H1 (cell line): ENCODE measurements around the gene RPS15. TPM values are rescaled to one million over a fixed set of nuclear protein-coding genes. Genes with fewer than 3 reads are reported as not detected.

ENCODE experiments used
- CTCF ChIA-PET: fragments of 300-600 bp; sonication (Branson Sonifier 250); formaldehyde crosslinking; loops from one replicate; lab custom pipeline; 2021; ENCODE audit not compliant: partially characterized antibody; lab: Charles Lee
- POLR2A ChIA-PET: fragments of 300-600 bp; sonication (Branson Sonifier 250); formaldehyde crosslinking; loops from one replicate; lab custom pipeline; 2021; ENCODE audit warnings: inconsistent platforms; ENCODE audit not compliant: partially characterized antibody; lab: Charles Lee
- DNase-seq, 2 experiments: peaks; one replicate each; pipeline versions ENCODE4 v3.0.0 to v3.0.0-alpha.2; 2010 to 2022; ENCODE audit warnings: low spot score in 2 of 2, low read depth in 1 of 2, mixed read lengths in 1 of 2
- FAIRE-seq: peaks from 2 replicates; lab custom pipeline; 2011; peaks lifted over from hg19 to GRCh38; lab: Jason Lieb, UNC
- H2AFZ ChIP-seq: 2 replicates; pipeline ENCODE4 v1.8.1; 2012; ENCODE audit warnings: low read length, inconsistent platforms
- H2AK5ac ChIP-seq: 2 replicates; pipeline ENCODE4 v1.6.1; 2013; ENCODE audit warnings: low read depth, low read length
- H2BK120ac ChIP-seq: replicated peaks from 2 replicates; pipeline ENCODE3; 2013; ENCODE audit warnings: low read depth, low read length, inconsistent platforms
- H2BK12ac ChIP-seq: 2 replicates; pipeline ENCODE4 v1.6.1; 2013; ENCODE audit warnings: low read depth, low read length
- H2BK15ac ChIP-seq: 2 replicates; pipeline ENCODE4 v1.6.1; 2013; ENCODE audit warnings: low read length
- H2BK20ac ChIP-seq: 2 replicates; pipeline ENCODE4 v1.6.1; 2013; ENCODE audit warnings: low read length
- H2BK5ac ChIP-seq: 2 replicates; pipeline ENCODE4 v1.6.1; 2013; ENCODE audit warnings: low read depth, low read length
- H3K14ac ChIP-seq: 2 replicates; pipeline ENCODE4 v1.6.1; 2013; ENCODE audit warnings: inconsistent platforms; ENCODE audit not compliant: insufficient read length
- H3K18ac ChIP-seq: 2 replicates; pipeline ENCODE4 v1.6.1; 2013; ENCODE audit warnings: low read length; ENCODE audit errors: extremely low read depth
- H3K23ac ChIP-seq: 2 replicates; pipeline ENCODE4 v1.6.1; 2013; ENCODE audit warnings: inconsistent platforms; ENCODE audit not compliant: insufficient read length
- H3K23me2 ChIP-seq: 2 replicates; pipeline ENCODE4 v1.6.1; 2013; ENCODE audit warnings: low read depth, low read length
- H3K27ac ChIP-seq: 2 replicates; pipeline ENCODE4 v1.6.1; 2011; ENCODE audit warnings: low read depth, low read length, inconsistent platforms
- H3K27me3 ChIP-seq, 4 experiments: replicated peaks in 1 of 4; 1 replicate in 1 of 4; 2 replicates in 3 of 4; pipeline versions ENCODE4 v1.6.1 to v1.8.1; 2011 to 2013; ENCODE audit warnings: low read length in 3 of 4, mild to moderate bottlenecking in 3 of 4, inconsistent platforms in 2 of 4, mixed read lengths in 2 of 4, moderate library complexity in 1 of 4; ENCODE audit not compliant: control insufficient read depth in 3 of 4, insufficient read depth in 3 of 4; ENCODE audit errors: extremely low read depth in 1 of 4
- H3K36me3 ChIP-seq, 4 experiments: 2 replicates each; pipeline versions ENCODE4 v1.6.1 to v1.8.1; 2011 to 2013; ENCODE audit warnings: mild to moderate bottlenecking in 4 of 4, low read length in 3 of 4, moderate library complexity in 2 of 4, control low read depth in 1 of 4, inconsistent platforms in 1 of 4; ENCODE audit not compliant: insufficient read depth in 4 of 4, control insufficient read depth in 2 of 4
- H3K4ac ChIP-seq: replicated peaks from 2 replicates; pipeline ENCODE3; 2013; ENCODE audit warnings: low read length, low read depth, mixed read lengths, inconsistent platforms; ENCODE audit not compliant: insufficient read length
- H3K4me1 ChIP-seq, 4 experiments: replicated peaks in 1 of 4; 1 replicate in 1 of 4; 2 replicates in 3 of 4; pipeline versions ENCODE4 v1.6.1 to v1.8.1; 2011 to 2013; ENCODE audit warnings: low read length in 3 of 4, inconsistent platforms in 2 of 4, mixed read lengths in 1 of 4; ENCODE audit not compliant: insufficient read depth in 4 of 4, control insufficient read depth in 3 of 4
- H3K4me2 ChIP-seq, 2 experiments: 2 replicates each; pipeline versions ENCODE4 v1.6.1 to v1.8.1; 2011 to 2013; ENCODE audit warnings: low read depth in 2 of 2, low read length in 2 of 2, control low read depth in 1 of 2, inconsistent platforms in 1 of 2, mild to moderate bottlenecking in 1 of 2; ENCODE audit not compliant: insufficient read depth in 1 of 2
- H3K4me3 ChIP-seq, 4 experiments: fragments of 200-600, 300-600 bp in 1 of 4; sonication (generic), shearing (Covaris generic), sonication (Bioruptor Twin) in 1 of 4; 2 replicates each; pipeline versions ENCODE4 v1.5.1 to v1.8.1; 2011 to 2016; ENCODE audit warnings: low read length in 4 of 4, low read depth in 3 of 4, control low read depth in 2 of 4, inconsistent platforms in 2 of 4, mild to moderate bottlenecking in 2 of 4, mixed read lengths in 1 of 4, moderate library complexity in 1 of 4; ENCODE audit not compliant: insufficient read depth in 2 of 4; ENCODE audit errors: extremely low read depth in 1 of 4
- H3K56ac ChIP-seq: replicated peaks from 2 replicates; pipeline ENCODE3; 2013; ENCODE audit warnings: low read depth, mild to moderate bottlenecking, mixed read lengths, low read length, inconsistent platforms; ENCODE audit not compliant: insufficient read length
- H3K79me1 ChIP-seq: 2 replicates; pipeline ENCODE4 v1.6.1; 2013; ENCODE audit warnings: low read depth, low read length, control low read depth
- H3K79me2 ChIP-seq, 2 experiments: 2 replicates each; pipeline versions ENCODE4 v1.6.1 to v1.8.1; 2012 to 2013; ENCODE audit warnings: low read length in 2 of 2, mild to moderate bottlenecking in 2 of 2, inconsistent platforms in 1 of 2; ENCODE audit not compliant: insufficient read depth in 2 of 2, control insufficient read depth in 1 of 2
- H3K9ac ChIP-seq, 4 experiments: replicated peaks in 1 of 4; 1 replicate in 1 of 4; 2 replicates in 3 of 4; pipeline versions ENCODE4 v1.6.1 to v1.8.1; 2011 to 2013; ENCODE audit warnings: low read depth in 3 of 4, low read length in 3 of 4, control low read depth in 2 of 4, mild to moderate bottlenecking in 2 of 4, moderate library complexity in 2 of 4, inconsistent platforms in 1 of 4; ENCODE audit errors: extremely low read depth in 1 of 4
- H3K9me3 ChIP-seq, 2 experiments: 2 replicates each; pipeline versions ENCODE4 v1.6.1 to v1.8.1; 2012 to 2013; ENCODE audit warnings: mild to moderate bottlenecking in 2 of 2, moderate library complexity in 2 of 2, control low read depth in 1 of 2, inconsistent platforms in 1 of 2, low read depth in 1 of 2, low read length in 1 of 2, mixed read lengths in 1 of 2; ENCODE audit not compliant: insufficient read depth in 2 of 2
- H4K20me1 ChIP-seq, 2 experiments: replicated peaks in 1 of 2; 2 replicates each; pipeline versions ENCODE3 to v1.8.1; 2011 to 2013; ENCODE audit warnings: inconsistent platforms in 2 of 2, low read length in 2 of 2, mild to moderate bottlenecking in 1 of 2; ENCODE audit not compliant: insufficient read depth in 2 of 2, control insufficient read depth in 1 of 2
- H4K5ac ChIP-seq: 2 replicates; pipeline ENCODE4 v1.6.1; 2013; ENCODE audit warnings: low read length, low read depth, mixed read lengths, inconsistent platforms; ENCODE audit not compliant: insufficient read length
- H4K8ac ChIP-seq: 2 replicates; pipeline ENCODE4 v1.8.0; 2013; ENCODE audit warnings: mild to moderate bottlenecking, moderate library complexity, low read length, inconsistent platforms; ENCODE audit not compliant: insufficient read depth; ENCODE audit errors: extremely low read depth
- H4K91ac ChIP-seq: replicated peaks from 2 replicates; pipeline ENCODE3; 2013; ENCODE audit warnings: low read length, mixed read lengths, inconsistent platforms; ENCODE audit not compliant: insufficient read length
- ASH2L ChIP-seq: fragments of 200-600, 300-600 bp; sonication (generic); IDR thresholded peaks from one replicate; pipeline ENCODE4 v1.7.1; 2017; ENCODE audit warnings: low read length
- CBX8 ChIP-seq: fragments of 300-800, 300-1000 bp; sonication (generic); IDR thresholded peaks from 2 replicates; pipeline ENCODE4 v1.7.1; 2016; ENCODE audit warnings: low read depth, low read length, borderline replicate concordance
- CHD1 ChIP-seq: IDR thresholded peaks from 2 replicates; pipeline ENCODE4 v1.6.1; 2012; ENCODE audit warnings: low read depth, low read length, improper control_type of control experiment
- MAX ChIP-seq: IDR thresholded peaks from 2 replicates; pipeline ENCODE4 v1.6.1; 2012; ENCODE audit warnings: inconsistent platforms
- SIN3A ChIP-seq, 2 experiments: IDR thresholded peaks in 1 of 2; conservative IDR thresholded peaks in 1 of 2; 2 replicates each; pipeline ENCODE4 v1.6.1; 2011 to 2012; ENCODE audit warnings: low read length in 2 of 2, improper control_type of control experiment in 1 of 2, low read depth in 1 of 2, mild to moderate bottlenecking in 1 of 2
- SP1 ChIP-seq: IDR thresholded peaks from 2 replicates; pipeline ENCODE4 v1.6.1; 2011; ENCODE audit warnings: low read depth, low read length
- WGBS, 2 experiments: shearing (Covaris generic) in 1 of 2; methylation state at CpG; one replicate each; pipeline versions ENCODE4 v1.1.6 to v1.1.7; 2013 to 2015; ENCODE audit warnings: low lambda C conversion rate in 2 of 2, mixed read lengths in 2 of 2, inconsistent platforms in 1 of 2, low coverage in 1 of 2, missing lambda C conversion rate in 1 of 2; ENCODE audit not compliant: insufficient replicate concordance in 2 of 2, insufficient coverage in 1 of 2, insufficient read length in 1 of 2; ENCODE audit errors: extremely low coverage in 1 of 2, missing lambda C conversion rate in 1 of 2; 5-methylcytosine and 5-hydroxymethylcytosine counted together
- polyA plus RNA-seq, 7 experiments: library from polyadenylated mRNA; depleted of rRNA in 3 of 7; stranded (reverse) in 5 of 7; unstranded in 2 of 7; fragments of >200 nt in 5 of 7; fragments of 200-250 nt in 2 of 7; gene quantifications; 1 replicate in 5 of 7; 2 replicates in 1 of 7; 4 replicates in 1 of 7; pipeline versions ENCODE4 v1.2.1 to v1.2.3, GENCODE V29; 2011 to 2013; ENCODE audit warnings: missing spikeins in 2 of 7, mixed read lengths in 2 of 7
- total RNA-seq: library from RNA; stranded (reverse); fragmentation: NEBNext Ultra II Directional; extraction: Animal tissue kit (Norgen Biotek cat#: 25700); gene quantifications from 2 replicates; pipeline ENCODE4 v1.2.1, GENCODE V29; 2021

The RPS15 gene
- total and polyA plus RNA-seq, 2 of the 8 experiments (the other 6 are each of a cell fraction or from before 2014, with no cell fraction given) = 1,562 to 3,890 TPM

- TF ChIP-seq SP1 (no peak), CBX8 (no peak), SIN3A (conservative IDR thresholded peaks at IDR 0.05 in 1 of 2, IDR thresholded peaks at IDR 0.05 in 1 of 2; ENCODE audit: low read depth in 1 of 2, low read length in 2 of 2) (no peak), ASH2L (no peak), CHD1 (no peak), MAX (no peak)
- Histone ChIP-seq H2AK5ac (no peak overlapping the region), H3K14ac (no peak overlapping the region), H3K27me3 (no peaks in the 10 kb centered on the region), H3K79me1 (peaks cover 9% of the 10 kb centered on the region), H4K20me1 (peaks cover 25 to 42% of the 10 kb centered on the region in 2 experiments), H3K9ac (no peak overlapping the region), H2BK15ac (no peak overlapping the region), H3K56ac (no peak overlapping the region), H2BK5ac (no peak overlapping the region), H2AFZ (no peak overlapping the region), H3K18ac (no peak overlapping the region), H4K5ac (no peak overlapping the region), H3K9me3 (no peaks in the 10 kb centered on the region), H3K23ac (no peak overlapping the region), H3K27ac (no peak overlapping the region), H3K4me1 (peaks cover 0 to under 1% (median 0%) of the 10 kb centered on the region in 4 experiments; a peak in 1 of 7 replicates), H2BK20ac (no peak overlapping the region), H4K8ac (peak overlapping the region; percentile 18; the same call in 1 of the 2 replicates), H2BK120ac (no peak overlapping the region), H3K4ac (no peak overlapping the region), H2BK12ac (no peak overlapping the region), H3K4me3 (no peak overlapping the region), H3K79me2 (peaks cover 0 to 23% of the 10 kb centered on the region in 2 experiments; a peak in 2 of 4 replicates), H3K4me2 (no peak overlapping the region), H4K91ac (no peak overlapping the region), H3K23me2 (no peaks in the 10 kb centered on the region), H3K36me3 (peaks cover 31 to 79% (median 66%) of the 10 kb centered on the region in 4 experiments)
- ChIA-PET CTCF (interaction anchor here (1.2 kb wide), 1 partner anchor 26 kb away, joined by 4 read pairs; no protein-coding TSS in a partner anchor), POLR2A (interaction anchor here (0.6 to 1.0 kb wide), 6 partner anchors 10 to 216 kb away, joined by 3 to 4 read pairs (median 3); no protein-coding TSS in a partner anchor)
- FAIRE-seq = no peak
- WGBS, 2 experiments = 92% methylated on average over 39 of the region's 41 CpGs; no CpG with 5 or more reads in 1 of the 2 experiments
- DNase-seq = no peak
Measured at GRCh38 chr19:1428738-1429391, 9.3 kb upstream of the RPS15 start.
